Measurements from ENCODE around the gene C16orf54.
"Not testable (repeated sequence)": the region's sequence is repeated elsewhere in the genome, so short reads cannot be mapped to it uniquely, and the experiment has no call there.

The C16orf54 gene

DNA sequence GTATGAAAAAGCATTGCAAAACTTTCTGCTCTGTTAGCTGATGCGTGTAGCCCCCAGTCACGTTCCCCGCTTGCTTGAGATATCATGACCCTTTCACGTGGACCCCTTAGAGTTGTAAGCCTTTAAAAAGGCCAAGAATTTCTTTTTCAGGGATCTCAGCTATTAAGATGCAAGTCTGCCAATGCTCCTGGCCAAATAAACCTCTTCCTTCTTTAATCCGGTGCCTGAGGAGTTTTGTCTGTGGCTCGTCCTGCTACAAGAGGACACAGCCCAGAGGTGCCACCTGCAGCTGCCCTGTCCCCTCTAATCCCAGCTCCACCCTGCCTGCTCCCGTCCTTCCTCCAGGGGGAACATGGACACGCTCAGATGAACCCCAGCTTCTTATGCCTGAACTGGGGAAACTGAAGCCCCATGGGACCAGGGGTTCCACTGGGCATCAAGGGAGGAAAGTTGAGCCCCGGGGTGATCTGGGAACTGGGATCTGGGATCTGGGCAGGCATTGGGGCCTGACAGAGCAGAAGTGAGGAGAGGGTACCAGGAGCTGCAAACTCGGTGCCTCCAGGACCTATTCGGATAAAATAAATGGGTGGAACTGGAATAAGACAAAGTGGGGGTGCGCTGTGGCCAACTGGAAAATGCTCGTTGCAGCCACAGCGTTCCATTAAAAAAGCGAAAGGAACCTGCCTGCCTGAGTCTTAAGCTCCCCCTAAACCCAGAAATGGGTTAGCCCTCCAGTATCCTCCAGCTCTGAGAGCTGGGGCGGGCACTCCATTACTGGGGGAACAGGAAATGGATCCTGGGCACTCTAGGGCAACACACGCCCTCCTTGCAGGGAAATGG is 47.1 kb downstream of the C16orf54 start:
- no peak for DNase-seq (ENCODE audit: low read depth)
- TF ChIP-seq, protein P1, sequence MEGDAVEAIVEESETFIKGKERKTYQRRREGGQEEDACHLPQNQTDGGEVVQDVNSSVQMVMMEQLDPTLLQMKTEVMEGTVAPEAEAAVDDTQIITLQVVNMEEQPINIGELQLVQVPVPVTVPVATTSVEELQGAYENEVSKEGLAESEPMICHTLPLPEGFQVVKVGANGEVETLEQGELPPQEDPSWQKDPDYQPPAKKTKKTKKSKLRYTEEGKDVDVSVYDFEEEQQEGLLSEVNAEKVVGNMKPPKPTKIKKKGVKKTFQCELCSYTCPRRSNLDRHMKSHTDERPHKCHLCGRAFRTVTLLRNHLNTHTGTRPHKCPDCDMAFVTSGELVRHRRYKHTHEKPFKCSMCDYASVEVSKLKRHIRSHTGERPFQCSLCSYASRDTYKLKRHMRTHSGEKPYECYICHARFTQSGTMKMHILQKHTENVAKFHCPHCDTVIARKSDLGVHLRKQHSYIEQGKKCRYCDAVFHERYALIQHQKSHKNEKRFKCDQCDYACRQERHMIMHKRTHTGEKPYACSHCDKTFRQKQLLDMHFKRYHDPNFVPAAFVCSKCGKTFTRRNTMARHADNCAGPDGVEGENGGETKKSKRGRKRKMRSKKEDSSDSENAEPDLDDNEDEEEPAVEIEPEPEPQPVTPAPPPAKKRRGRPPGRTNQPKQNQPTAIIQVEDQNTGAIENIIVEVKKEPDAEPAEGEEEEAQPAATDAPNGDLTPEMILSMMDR (conservative IDR thresholded peaks at IDR 0.05; ENCODE audit: low read length) = no peak
- H3K4me3 ChIP-seq (ENCODE audit: low read length) = no peak overlapping the region

DNA sequence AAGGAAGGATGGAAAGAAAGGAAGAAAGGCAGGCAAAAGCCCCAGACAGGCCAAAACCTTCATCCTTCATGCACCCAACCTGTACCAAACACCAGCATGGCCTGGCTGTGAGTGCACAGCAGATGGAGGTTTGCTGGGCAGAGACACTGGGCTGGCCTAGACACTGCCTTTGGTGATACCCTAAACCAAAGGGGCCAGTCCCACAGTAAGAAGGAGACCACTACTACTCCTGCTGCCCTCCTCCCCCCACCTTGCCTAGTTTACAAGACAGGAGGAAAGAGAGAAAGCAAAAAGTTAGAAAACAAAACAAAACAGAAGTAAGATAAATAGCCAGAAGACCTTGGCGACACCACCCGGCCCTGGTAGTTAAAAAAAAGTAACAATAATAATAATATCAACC is 47.7 kb downstream of the C16orf54 start:
- H3K4me3 ChIP-seq (ENCODE audit: low read length) = no peak overlapping the region
- DNase-seq (ENCODE audit: low read depth) = no peak
- TF ChIP-seq, protein P1 (conservative IDR thresholded peaks at IDR 0.05; ENCODE audit: low read length) = no peak

DNA sequence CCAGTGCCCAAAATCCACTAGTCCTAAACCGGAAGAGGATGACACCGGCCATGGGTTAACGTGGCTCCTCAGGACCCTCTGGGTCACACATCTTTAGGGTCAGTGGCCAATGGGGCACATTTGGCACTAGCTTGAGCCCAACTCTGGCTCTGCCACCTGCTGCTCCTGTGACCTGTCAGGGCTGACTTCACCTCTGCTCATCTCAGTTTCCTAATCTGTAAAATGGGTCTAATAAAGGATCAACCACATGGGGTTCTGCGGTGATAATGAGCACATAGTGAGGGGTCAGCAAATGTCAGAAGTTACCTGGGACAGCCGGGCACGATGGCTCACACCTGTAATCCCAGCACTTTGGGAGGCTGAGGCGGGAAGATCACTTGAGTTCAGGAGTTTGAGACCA is 48.4 kb downstream of the C16orf54 start:
- no peak for DNase-seq (ENCODE audit: low read depth)
- TF ChIP-seq, protein P1 (conservative IDR thresholded peaks at IDR 0.05; ENCODE audit: low read length) = no peak
- H3K4me3 ChIP-seq (ENCODE audit: low read length) = no peak overlapping the region

DNA sequence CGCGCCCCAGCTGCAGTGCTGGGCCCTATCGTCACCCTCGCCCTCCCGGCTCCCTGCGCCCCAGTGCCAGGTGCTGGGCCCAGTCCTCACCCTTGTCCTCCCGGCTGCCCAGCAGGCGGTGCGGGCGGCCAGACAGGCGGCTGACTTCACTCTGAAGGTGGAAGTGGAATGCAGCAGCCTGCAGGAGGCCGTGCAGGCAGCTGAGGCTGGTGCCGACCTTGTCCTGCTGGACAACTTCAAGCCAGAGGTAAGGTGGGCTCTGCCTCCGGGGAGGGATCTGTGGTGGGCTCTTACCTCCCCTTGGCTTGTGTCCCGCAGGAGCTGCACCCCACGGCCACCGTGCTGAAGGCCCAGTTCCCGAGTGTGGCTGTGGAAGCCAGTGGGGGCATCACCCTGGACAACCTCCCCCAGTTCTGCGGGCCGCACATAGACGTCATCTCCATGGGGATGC is 48.9 kb downstream of the C16orf54 start:
- no peak for DNase-seq (ENCODE audit: low read depth)
- TF ChIP-seq, protein P1 (conservative IDR thresholded peaks at IDR 0.05; ENCODE audit: low read length) = no peak
- H3K4me3 ChIP-seq (ENCODE audit: low read length) = no peak overlapping the region

DNA sequence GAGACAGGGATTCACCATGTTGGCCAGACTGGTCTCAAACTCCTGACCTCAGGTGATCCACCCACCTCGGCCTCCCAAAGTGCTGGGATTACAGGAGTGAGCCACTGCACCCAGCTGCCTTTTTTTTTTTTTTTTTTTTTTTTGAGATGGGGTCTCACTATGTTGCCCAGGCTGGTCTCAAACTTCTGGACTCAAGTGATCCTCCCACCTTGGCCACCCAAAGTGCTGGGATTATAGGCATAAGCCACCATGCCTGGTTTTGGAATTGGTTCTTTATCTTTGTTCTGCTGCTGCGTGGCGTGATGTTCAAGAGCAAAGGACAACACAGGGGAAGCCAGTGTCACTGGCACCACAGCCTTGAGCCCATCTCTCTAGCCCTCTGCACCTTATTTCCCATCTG is 50.1 kb downstream of the C16orf54 start:
- H3K4me3 ChIP-seq (ENCODE audit: low read length) = not testable (repeated sequence)

DNA sequence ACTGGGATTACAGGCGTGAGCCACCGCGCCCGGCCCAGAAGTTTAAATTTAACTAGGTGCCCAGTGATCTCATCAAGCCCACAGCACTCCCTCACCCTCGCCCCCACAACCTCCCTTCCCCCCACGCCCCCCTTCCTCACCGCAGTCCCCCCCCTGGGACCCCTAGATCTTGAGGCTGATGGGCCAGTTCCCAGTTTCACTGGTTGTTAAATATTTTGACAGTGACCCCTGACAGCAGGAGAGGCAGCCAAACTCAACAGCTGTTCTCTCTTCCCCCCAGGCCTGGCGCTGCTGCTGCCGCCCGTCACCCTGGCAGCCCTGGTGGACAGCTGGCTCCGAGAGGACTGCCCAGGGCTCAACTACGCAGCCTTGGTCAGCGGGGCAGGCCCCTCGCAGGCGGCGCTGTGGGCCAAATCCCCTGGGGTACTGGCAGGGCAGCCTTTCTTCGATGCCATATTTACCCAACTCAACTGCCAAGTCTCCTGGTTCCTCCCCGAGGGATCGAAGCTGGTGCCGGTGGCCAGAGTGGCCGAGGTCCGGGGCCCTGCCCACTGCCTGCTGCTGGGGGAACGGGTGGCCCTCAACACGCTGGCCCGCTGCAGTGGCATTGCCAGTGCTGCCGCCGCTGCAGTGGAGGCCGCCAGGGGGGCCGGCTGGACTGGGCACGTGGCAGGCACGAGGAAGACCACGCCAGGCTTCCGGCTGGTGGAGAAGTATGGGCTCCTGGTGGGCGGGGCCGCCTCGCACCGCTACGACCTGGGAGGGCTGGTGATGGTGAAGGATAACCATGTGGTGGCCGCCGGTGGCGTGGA is 51.2 kb downstream of the C16orf54 start:
- H3K4me3 ChIP-seq (ENCODE audit: low read length) = no peak overlapping the region
- DNase-seq (ENCODE audit: low read depth) = no peak
- TF ChIP-seq, protein P1 (conservative IDR thresholded peaks at IDR 0.05; ENCODE audit: low read length) = no peak

More for the DNA sequence above, 50.1 kb downstream of the C16orf54 start:
- DNase-seq (ENCODE audit: low read depth) = not testable (repeated sequence)

DNA sequence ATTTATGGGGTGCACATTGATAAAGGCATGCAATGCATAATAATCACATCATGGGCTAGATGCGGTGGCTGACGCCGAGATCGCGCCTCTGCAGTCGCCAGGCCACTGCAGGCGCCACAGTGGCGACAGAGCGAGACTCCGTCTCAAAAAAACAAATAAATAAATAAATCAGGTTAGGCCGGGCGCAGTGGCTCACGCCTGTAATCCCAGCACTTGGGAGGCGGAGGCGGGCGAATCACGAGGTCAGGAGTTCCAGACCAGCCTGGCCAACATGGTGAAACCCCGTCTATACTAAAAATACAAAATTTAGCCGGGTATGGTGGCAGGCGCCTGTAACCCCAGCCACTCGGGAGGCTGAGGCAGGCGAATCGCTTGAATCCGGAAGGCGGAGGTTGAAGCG is 53.2 kb downstream of the C16orf54 start:
- H3K4me3 ChIP-seq (ENCODE audit: low read length); DNase-seq (ENCODE audit: low read depth): not testable (repeated sequence)
